ENCODE measurements around the gene TOP3B.
A peak's percentile ranks its signal among the peaks of the same experiment; 100 is the strongest.

TOP3B gene

DNA sequence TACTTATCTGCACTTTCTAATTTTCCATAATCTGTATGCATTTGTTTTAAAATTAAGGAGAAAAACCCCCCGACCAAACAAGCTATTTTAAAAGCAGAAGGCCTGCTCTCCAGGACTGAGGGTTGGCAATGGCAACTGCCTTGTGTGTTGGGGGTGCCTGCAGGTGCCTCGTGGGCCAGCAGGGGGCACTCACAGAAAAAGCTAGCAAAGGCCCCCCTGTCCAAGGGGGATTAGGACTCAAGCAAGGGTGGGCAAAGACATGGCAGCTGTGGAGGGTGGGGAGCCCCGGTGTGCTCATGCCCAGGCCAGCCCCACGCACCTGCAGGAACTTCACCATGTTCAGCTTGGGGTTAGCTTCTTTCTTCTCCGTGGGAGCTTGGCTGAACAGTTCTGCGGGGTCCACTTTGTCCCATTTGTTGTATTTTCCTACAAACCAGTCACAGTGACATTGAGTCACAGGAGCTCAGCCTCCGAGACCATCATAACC lies 10.3 kb downstream of the TOP3B start:
- no peak for DNase-seq (ENCODE audit: low read depth)
- no peak overlapping the region for H3K4me3 ChIP-seq (ENCODE audit: low read length)
- TF ChIP-seq, protein P1, sequence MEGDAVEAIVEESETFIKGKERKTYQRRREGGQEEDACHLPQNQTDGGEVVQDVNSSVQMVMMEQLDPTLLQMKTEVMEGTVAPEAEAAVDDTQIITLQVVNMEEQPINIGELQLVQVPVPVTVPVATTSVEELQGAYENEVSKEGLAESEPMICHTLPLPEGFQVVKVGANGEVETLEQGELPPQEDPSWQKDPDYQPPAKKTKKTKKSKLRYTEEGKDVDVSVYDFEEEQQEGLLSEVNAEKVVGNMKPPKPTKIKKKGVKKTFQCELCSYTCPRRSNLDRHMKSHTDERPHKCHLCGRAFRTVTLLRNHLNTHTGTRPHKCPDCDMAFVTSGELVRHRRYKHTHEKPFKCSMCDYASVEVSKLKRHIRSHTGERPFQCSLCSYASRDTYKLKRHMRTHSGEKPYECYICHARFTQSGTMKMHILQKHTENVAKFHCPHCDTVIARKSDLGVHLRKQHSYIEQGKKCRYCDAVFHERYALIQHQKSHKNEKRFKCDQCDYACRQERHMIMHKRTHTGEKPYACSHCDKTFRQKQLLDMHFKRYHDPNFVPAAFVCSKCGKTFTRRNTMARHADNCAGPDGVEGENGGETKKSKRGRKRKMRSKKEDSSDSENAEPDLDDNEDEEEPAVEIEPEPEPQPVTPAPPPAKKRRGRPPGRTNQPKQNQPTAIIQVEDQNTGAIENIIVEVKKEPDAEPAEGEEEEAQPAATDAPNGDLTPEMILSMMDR (conservative IDR thresholded peaks at IDR 0.05; ENCODE audit: low read depth, low read length), result peak; percentile 92

DNA sequence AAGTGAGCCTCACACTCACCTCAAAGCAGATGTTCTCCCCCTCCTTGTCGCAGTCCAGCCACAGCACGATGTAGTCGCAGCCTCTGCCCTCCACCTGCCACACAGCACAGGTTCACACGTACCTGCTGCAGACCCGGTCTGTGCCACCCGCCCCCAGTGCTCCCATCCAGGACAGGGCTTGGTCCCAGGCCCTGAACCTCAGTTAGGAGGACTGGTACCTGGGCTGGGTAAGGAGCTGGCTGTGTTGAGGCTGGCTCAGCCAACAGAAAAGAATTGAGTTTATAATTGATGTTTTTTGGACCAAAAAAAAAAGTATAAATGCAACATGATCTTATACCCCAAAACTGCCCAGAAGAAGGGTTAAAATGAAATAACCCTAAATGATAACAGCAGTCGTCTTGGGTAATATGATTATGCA lies 10.7 kb downstream of the TOP3B start:
- H3K4me3 ChIP-seq (ENCODE audit: low read length), result no peak overlapping the region
- DNase-seq (ENCODE audit: low read depth), result no peak
- TF ChIP-seq, protein P1 (conservative IDR thresholded peaks at IDR 0.05; ENCODE audit: low read depth, low read length), result no peak

DNA sequence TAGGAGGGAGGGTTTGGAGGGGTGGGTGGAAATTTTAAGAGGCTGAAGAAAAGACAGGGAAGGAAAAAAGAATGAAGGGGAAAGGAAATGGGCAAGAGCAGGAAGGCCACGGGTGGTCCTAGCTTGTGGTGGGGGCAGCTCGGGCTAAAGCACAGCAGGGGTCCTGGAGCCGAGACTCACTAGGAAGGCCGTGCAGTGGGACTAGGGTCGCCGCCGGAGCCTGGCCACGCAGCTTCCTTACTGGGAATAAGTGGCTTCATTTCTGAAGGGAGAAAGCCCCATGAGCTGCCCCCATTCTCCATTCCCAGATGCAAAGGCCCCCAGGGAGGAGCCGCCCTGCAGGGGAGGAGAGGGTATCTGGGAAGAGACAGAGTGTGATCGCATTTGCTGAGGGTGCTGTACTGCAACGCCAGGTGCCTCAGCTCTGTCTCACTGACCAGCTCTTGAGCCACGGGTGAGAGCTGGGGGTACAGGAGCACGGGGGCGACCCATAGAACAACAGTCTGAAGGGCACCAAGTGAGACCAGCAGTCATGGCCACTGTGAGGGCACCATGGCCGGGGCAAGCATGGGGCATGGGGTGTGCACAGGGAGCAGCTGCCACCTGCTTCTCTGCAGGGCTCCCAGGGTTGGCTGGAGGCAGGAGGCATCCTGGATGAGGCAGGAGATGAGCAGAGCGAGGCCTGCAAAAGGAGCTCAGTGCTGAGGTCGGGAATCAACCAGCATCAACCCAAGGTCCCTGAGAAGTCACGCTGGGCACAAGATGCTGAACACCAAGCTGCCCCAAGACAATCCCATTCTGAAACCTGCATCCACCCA lies 11.6 kb downstream of the TOP3B start:
- TF ChIP-seq, protein P1 (conservative IDR thresholded peaks at IDR 0.05; ENCODE audit: low read depth, low read length), result no peak
- H3K4me3 ChIP-seq (ENCODE audit: low read length), result no peak overlapping the region
- DNase-seq (ENCODE audit: low read depth), result no peak

DNA sequence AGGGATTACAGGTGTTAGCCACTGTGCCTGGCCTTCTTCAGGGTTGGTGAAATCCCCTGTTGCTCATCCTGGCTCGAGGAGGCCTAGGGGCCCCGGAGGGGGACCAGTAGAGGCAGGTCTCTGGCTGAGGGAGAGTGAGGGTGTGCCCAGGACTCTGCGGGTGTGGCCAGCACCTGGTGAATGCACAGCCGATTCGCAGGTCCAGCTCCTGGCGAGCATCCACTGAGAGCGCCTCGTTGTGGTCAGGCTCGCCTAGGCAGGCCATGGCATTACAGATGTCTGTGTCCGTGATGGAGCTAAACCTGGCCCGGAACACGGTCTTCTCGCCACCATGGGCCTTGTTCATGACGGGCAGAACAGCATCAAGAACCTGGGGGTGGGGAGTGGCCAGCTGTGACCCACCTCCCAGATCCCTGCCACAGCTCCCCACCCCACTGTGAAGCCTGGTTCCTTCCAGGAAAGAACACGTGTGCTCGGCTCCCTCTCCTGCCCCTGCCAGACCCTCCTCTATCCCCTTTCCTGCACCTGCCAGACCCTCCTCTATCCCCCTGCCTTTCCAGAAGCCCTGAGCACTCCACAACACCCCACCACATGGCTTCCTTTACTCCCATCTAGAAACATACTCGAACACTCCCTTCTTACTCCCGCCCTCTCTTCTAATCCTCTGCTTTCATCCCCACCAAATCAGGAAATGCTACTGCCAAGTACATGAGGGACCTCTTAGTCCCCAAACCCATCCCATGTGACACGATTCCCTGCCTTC lies 12.4 kb downstream of the TOP3B start:
- TF ChIP-seq, protein P1 (conservative IDR thresholded peaks at IDR 0.05; ENCODE audit: low read depth, low read length), result no peak
- H3K4me3 ChIP-seq (ENCODE audit: low read length), result no peak overlapping the region
- no peak for DNase-seq (ENCODE audit: low read depth)

DNA sequence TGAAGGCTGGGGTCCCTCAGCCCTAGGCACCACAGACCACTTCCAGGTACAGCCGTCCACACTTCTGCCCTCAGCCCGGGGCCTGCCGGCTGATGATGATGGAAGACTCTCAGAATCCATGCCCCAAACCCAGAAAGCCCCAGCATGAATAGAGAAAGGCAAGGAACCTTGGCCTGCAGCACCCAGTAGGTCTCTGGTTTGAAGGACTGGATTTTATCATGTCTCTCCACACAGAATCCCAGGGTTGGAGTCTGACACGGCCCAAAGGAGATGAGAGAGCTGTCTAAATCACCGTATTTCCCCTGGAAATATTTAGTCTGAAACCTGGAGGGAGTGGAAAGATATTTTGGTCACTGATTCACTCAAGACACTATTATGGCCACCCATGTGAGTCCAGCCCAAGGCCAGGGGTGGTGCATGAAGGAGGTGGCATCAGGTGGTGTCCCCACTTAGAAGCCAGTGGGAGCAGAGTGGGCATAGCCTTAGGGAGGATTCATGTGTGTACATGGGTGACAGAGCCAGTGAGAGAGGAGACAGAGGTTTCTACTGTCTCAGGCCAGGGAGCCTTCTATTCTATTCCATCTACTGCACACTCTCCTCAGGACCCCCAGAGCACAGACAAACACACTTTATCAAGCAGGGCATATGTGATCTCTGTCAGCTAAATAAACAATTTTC lies 14.0 kb downstream of the TOP3B start:
- no peak overlapping the region for H3K4me3 ChIP-seq (ENCODE audit: low read length)
- TF ChIP-seq, protein P1 (conservative IDR thresholded peaks at IDR 0.05; ENCODE audit: low read depth, low read length), result no peak
- no peak for DNase-seq (ENCODE audit: low read depth)

DNA sequence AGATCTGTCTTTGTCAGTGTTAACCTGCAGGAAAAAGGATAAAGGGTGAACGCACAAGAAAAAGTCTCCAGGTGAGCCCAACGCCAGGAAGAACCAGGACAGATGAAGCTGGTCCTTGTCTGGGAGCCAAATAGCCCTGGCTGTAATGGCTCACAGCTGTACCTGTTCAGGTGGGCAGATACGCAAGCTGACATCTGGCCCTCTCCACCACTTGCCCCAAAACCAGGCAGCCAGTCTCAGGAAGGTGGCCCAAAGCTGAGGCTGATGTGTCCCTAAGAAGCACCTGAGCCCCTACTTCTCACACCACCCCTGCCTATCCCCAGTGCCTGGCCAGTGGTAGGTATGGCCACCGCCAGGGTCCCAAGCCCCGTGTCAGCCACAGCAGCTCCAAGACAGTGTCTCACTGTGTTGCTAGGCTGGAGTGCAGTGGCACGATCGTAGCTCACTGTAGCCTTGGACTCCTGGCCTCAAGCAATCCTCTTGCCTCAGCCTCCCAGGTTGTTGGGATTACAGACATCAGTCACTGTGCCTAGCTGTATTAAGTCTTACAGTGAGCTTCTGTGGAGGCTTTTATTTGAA lies 14.8 kb downstream of the TOP3B start:
- no peak for DNase-seq (ENCODE audit: low read depth)
- TF ChIP-seq, protein P1 (conservative IDR thresholded peaks at IDR 0.05; ENCODE audit: low read depth, low read length), result no peak
- no peak overlapping the region for H3K4me3 ChIP-seq (ENCODE audit: low read length)

Data from retinal pigment epithelial cell (primary cell).